ENCODE results near the gene EIF3A. TPM values are rescaled to one million over a fixed set of nuclear protein-coding genes. Genes with fewer than 3 reads are reported as not detected.

EIF3A gene
- total and polyA plus RNA-seq, 9 of the 15 experiments (the other 6 are each of a cell fraction or from before 2014, with no cell fraction given): 19.6 to 163 (median 102) TPM

GRCh38 chr10:119030421-119031250 is 50.0 kb downstream of the EIF3A start (continued):
- TF ChIP-seq MAX (CRISPR knock-in tag; IDR thresholded peaks at IDR 0.05) (peak; percentile 80), HNRNPL (IDR thresholded peaks at IDR 0.05; ENCODE audit: low read depth, low read length) (0 out of 2 replicates have a peak, but pooled peaks have one; percentile 10), CBX3 (IDR thresholded peaks at IDR 0.05; ENCODE audit: borderline replicate concordance in 1 of 2, low read length in 2 of 2) (no peak), KAT7 (CRISPR knock-in tag; IDR thresholded peaks at IDR 0.05; ENCODE audit: borderline replicate concordance) (no peak), GTF2E2 (tag; IDR thresholded peaks at IDR 0.05) (no peak), SPI1 (IDR thresholded peaks at IDR 0.05; ENCODE audit: borderline replicate concordance, low read depth, low read length) (no peak), ZNF24 (IDR thresholded peaks at IDR 0.05) (no peak), ZBTB7A (IDR thresholded peaks at IDR 0.05; ENCODE audit: borderline replicate concordance, control insufficient read depth, low read depth, low read length) (peak; percentile 68; the same call in 1 of the 2 replicates), RFX7 (CRISPR knock-in tag; IDR thresholded peaks at IDR 0.05) (no peak), ZNF785 (CRISPR knock-in tag; IDR thresholded peaks at IDR 0.05) (no peak), NR3C1 (CRISPR knock-in tag; IDR thresholded peaks at IDR 0.05) (no peak), MTA3 (IDR thresholded peaks at IDR 0.05; ENCODE audit: borderline replicate concordance) (0 out of 2 replicates have a peak, but pooled peaks have one; percentile 28), FUS (optimal IDR thresholded peaks at IDR 0.05; ENCODE audit: low read depth, low read length) (no peak), ZNF318 (IDR thresholded peaks at IDR 0.05; ENCODE audit: borderline replicate concordance in 1 of 2, low read depth in 1 of 2) (no peak), FOXK1 (CRISPR knock-in tag; IDR thresholded peaks at IDR 0.05; ENCODE audit: borderline replicate concordance) (no peak), ZNF232 (CRISPR knock-in tag; IDR thresholded peaks at IDR 0.05) (no peak), ZNF311 (CRISPR knock-in tag; IDR thresholded peaks at IDR 0.05) (no peak), HCFC1 (IDR thresholded peaks at IDR 0.05; ENCODE audit: low read depth, low read length) (no peak), BHLHE40 (IDR thresholded peaks at IDR 0.05; ENCODE audit: low read length) (peak; percentile 83)
- TF ChIP-seq, protein P1, sequence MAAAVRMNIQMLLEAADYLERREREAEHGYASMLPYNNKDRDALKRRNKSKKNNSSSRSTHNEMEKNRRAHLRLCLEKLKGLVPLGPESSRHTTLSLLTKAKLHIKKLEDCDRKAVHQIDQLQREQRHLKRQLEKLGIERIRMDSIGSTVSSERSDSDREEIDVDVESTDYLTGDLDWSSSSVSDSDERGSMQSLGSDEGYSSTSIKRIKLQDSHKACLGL (CRISPR knock-in tag; IDR thresholded peaks at IDR 0.05; ENCODE audit: borderline replicate concordance, poor library complexity, severe bottlenecking): no peak

All from K562 (cell line).